Pancreas (tissue), 10 donors: Measurements from ENCODE around the gene TMEM39A. TPM values are rescaled to one million over a fixed set of nuclear protein-coding genes. Genes with fewer than 3 reads are reported as not detected.

ENCODE experiments used
- ATAC-seq, 4 donors: fragments of 200-7000 bp; cut with Tn5 transposase; one replicate each; pipeline versions ENCODE4 v1.8.0 to v1.9.1; 2020; ENCODE audit warnings: mild to moderate bottlenecking in 4 of 4, moderate library complexity in 4 of 4
- DNase-seq, 6 donors: peaks; one replicate each; pipeline ENCODE4 v3.0.0-alpha.2; 2020
- FAIRE-seq: peaks from 2 replicates; lab custom pipeline; 2012; peaks lifted over from hg19 to GRCh38; lab: Jason Lieb, UNC
- H3K27ac ChIP-seq, 4 donors: fragments of 200-600 bp; sonication (generic); 1 replicate in 3 of 4; 2 replicates in 1 of 4; pipeline versions ENCODE4 v1.5.0 to v1.8.0; 2020
- H3K27me3 ChIP-seq, 4 donors: fragments of 200-600 bp; one replicate each; pipeline ENCODE4 v1.8.0; 2021
- H3K36me3 ChIP-seq, 3 donors: fragments of 200-600 bp; sonication (generic) in 1 of 3; one replicate each; pipeline versions ENCODE4 v1.5.0 to v1.8.0; 2020 to 2021
- H3K4me1 ChIP-seq, 3 donors: fragments of 200-600 bp; one replicate each; pipeline ENCODE4 v1.8.0; 2021
- H3K4me3 ChIP-seq, 4 donors: fragments of 200-600 bp; sonication (generic) in 2 of 4; one replicate each; pipeline versions ENCODE4 v1.5.0 to v1.8.0; 2020 to 2021
- H3K9me3 ChIP-seq, 4 donors: fragments of 200-600 bp; one replicate each; pipeline ENCODE4 v1.8.0; 2021
- CTCF ChIP-seq, 4 donors: fragments of 200-600 bp; sonication (generic) in 3 of 4; IDR thresholded peaks; one replicate each; pipeline versions ENCODE4 v1.5.0 to v1.8.0; 2021; ENCODE audit warnings: antibody characterized with exemption in 4 of 4
- WGBS, 2 donors: extraction: QIAGEN DNeasy Blood & Tissue Kit; methylation state at CpG; one replicate each; pipeline ENCODE4 v1.1.7; 2013; 5-methylcytosine and 5-hydroxymethylcytosine counted together
- intact Hi-C, 3 donors: fragments of 100-400 bp; cut with DNase I; formaldehyde crosslinking; loops; one replicate each; pipeline versions ENCODE4 v1.11.1 to v1.14.2; 2022
- polyA plus RNA-seq, 2 donors: library from polyadenylated mRNA; stranded (reverse); fragments of 200-250 nt; gene quantifications; one replicate each; pipeline ENCODE4 v1.2.3, GENCODE V29; 2013
- total RNA-seq, 6 donors: library from RNA; stranded (reverse); fragmentation: NEBNext Ultra II Directional in 4 of 6; extraction: Animal tissue kit (Norgen Biotek cat#: 25700) in 4 of 6; gene quantifications; one replicate each; pipeline versions ENCODE4 v1.2.1 to v1.2.4, GENCODE V29; 2021 to 2023
- donor health status: healthy with polysubstance abuse.
- donor health status: DM: no; HTN: no; CAD: no; lungs with moderate emphysema.
- donor health status: DM: no; HTN: no; CAD: no.
- donor health status: control.
- donor health status: control.
- donor health status: Bipolar disorder and iron deficiency.
- donor health status: DM: yes; HTN: yes; CAD: no.
- donor health status: DM: no; HTN: no; CAD: no.
- donor health status: DM: no; HTN: no; CAD: no.
- donor health status: DM: yes; HTN: yes; CAD: no.

TMEM39A gene
- total and polyA plus RNA-seq, 8 donors: 12.2 to 41.4 (median 31.9) TPM

GRCh38 chr3:119408243-119408950, 55.0 kb downstream of the TMEM39A start:
- H3K4me1 ChIP-seq: no peaks in the 10 kb centered on the region
- 79 to 89% methylated on average over 3 of the region's 3 CpGs for WGBS, 2 donors
- H3K9me3 ChIP-seq: no peaks in the 10 kb centered on the region
- H3K36me3 ChIP-seq: no peaks in the 10 kb centered on the region
- H3K27ac ChIP-seq: no peak overlapping the region
- no peak for TF ChIP-seq CTCF (IDR thresholded peaks at IDR 0.05)
- intact Hi-C loops: no loop called here
- DNase-seq: no peak
- no peak for FAIRE-seq
- no peaks in the 10 kb centered on the region for H3K27me3 ChIP-seq
- H3K4me3 ChIP-seq: no peak overlapping the region
- ATAC-seq: no peak

- DNase-seq: no peak
- WGBS, 2 donors: 72 to 81% methylated on average over 2 of the region's 2 CpGs
- Histone ChIP-seq H3K9me3 (no peaks in the 10 kb centered on the region), H3K36me3 (no peaks in the 10 kb centered on the region), H3K27me3 (no peaks in the 10 kb centered on the region), H3K4me1 (no peaks in the 10 kb centered on the region), H3K4me3 (no peak overlapping the region), H3K27ac (no peak overlapping the region)
- TF ChIP-seq CTCF (IDR thresholded peaks at IDR 0.05): no peak
- FAIRE-seq: no peak
- intact Hi-C loops: no loop called here
- ATAC-seq: no peak
These were observed 58.1 kb downstream of the TMEM39A start for GRCh38 chr3:119405315-119405714.

- no peaks in the 10 kb centered on the region for H3K27me3 ChIP-seq
- H3K9me3 ChIP-seq: no peaks in the 10 kb centered on the region
- intact Hi-C loops: no loop called here
- WGBS, 2 donors: 100% methylated on average over 1 of the region's 1 CpG
- H3K4me3 ChIP-seq: no peak overlapping the region
- H3K36me3 ChIP-seq: no peaks in the 10 kb centered on the region
- ATAC-seq (no peak), DNase-seq (no peak), FAIRE-seq (no peak)
- no peaks in the 10 kb centered on the region for H3K4me1 ChIP-seq
- H3K27ac ChIP-seq: no peak overlapping the region
- TF ChIP-seq CTCF (IDR thresholded peaks at IDR 0.05): no peak
These were observed 60.2 kb downstream of the TMEM39A start for GRCh38 chr3:119403201-119403600.

- DNase-seq (no peak), FAIRE-seq (no peak), ATAC-seq (no peak)
- TF ChIP-seq CTCF (IDR thresholded peaks at IDR 0.05): no peak
- intact Hi-C loops: no loop called here
- Histone ChIP-seq H3K4me3 (no peak overlapping the region), H3K27ac (no peak overlapping the region), H3K27me3 (no peaks in the 10 kb centered on the region), H3K4me1 (no peaks in the 10 kb centered on the region), H3K36me3 (no peaks in the 10 kb centered on the region), H3K9me3 (no peaks in the 10 kb centered on the region)
- 86 to 88% methylated on average over 1 of the region's 1 CpG for WGBS, 2 donors
These were observed 60.6 kb downstream of the TMEM39A start for GRCh38 chr3:119402791-119403190.
